Lung (tissue), 12 donors: Measurements from ENCODE around the gene ATP10D. TPM values are rescaled to one million over a fixed set of nuclear protein-coding genes. Genes with fewer than 3 reads are reported as not detected.

Experiments used
- ATAC-seq: fragments of 200-7000 bp; cut with Tn5 transposase; one replicate; pipeline ENCODE4 v1.9.1; 2020; ENCODE audit warnings: moderate number of reproducible peaks; ENCODE audit not compliant: insufficient read depth, low FRiP score
- DNase-seq, 3 donors: peaks; one replicate each; pipeline ENCODE4 v3.0.0-alpha.2; 2013 to 2017
- H3K27ac ChIP-seq, 2 donors: one replicate each; pipeline ENCODE4 v1.5.1; 2013; ENCODE audit warnings: mild to moderate bottlenecking in 2 of 2, moderate library complexity in 2 of 2, control low read depth in 1 of 2, inconsistent platforms in 1 of 2, low read depth in 1 of 2, low read length in 1 of 2
- H3K27me3 ChIP-seq, 3 donors: one replicate each; pipeline ENCODE4 v1.5.1; 2013; ENCODE audit warnings: low read length in 2 of 3; ENCODE audit not compliant: control insufficient read depth in 3 of 3, insufficient read depth in 3 of 3
- H3K36me3 ChIP-seq, 4 donors: one replicate each; pipeline ENCODE4 v1.5.1; 2013; ENCODE audit warnings: low read length in 4 of 4, mild to moderate bottlenecking in 1 of 4, moderate library complexity in 1 of 4; ENCODE audit not compliant: control insufficient read depth in 4 of 4, insufficient read depth in 4 of 4
- H3K4me1 ChIP-seq, 5 donors: one replicate each; pipeline ENCODE4 v1.5.1; 2013; ENCODE audit warnings: low read length in 5 of 5, mild to moderate bottlenecking in 2 of 5, moderate library complexity in 1 of 5; ENCODE audit not compliant: control insufficient read depth in 5 of 5, insufficient read depth in 5 of 5
- H3K4me3 ChIP-seq: one replicate; pipeline ENCODE4 v1.5.1; 2013; ENCODE audit warnings: mild to moderate bottlenecking, control low read depth, moderate library complexity
- H3K9ac ChIP-seq, 2 donors: one replicate each; pipeline ENCODE4 v1.5.1; 2013; ENCODE audit warnings: low read length in 2 of 2, control low read depth in 1 of 2; ENCODE audit not compliant: insufficient read depth in 1 of 2
- H3K9me3 ChIP-seq, 4 donors: one replicate each; pipeline ENCODE4 v1.5.1; 2013; ENCODE audit warnings: low read length in 3 of 4, mild to moderate bottlenecking in 1 of 4, moderate library complexity in 1 of 4; ENCODE audit not compliant: control insufficient read depth in 4 of 4, insufficient read depth in 3 of 4
- CTCF ChIP-seq: IDR thresholded peaks from 2 replicates; pipeline ENCODE4 v1.5.1; 2012; ENCODE audit warnings: mild to moderate bottlenecking; ENCODE audit errors: control extremely low read depth, extremely low read depth
- WGBS, 2 donors: extraction: QIAGEN DNeasy Blood & Tissue Kit; methylation state at CpG; one replicate each; pipeline ENCODE4 v1.1.7; 2013; 5-methylcytosine and 5-hydroxymethylcytosine counted together
- polyA plus RNA-seq, 2 donors: library from polyadenylated mRNA; stranded (reverse); fragments of 200-250 nt; gene quantifications; one replicate each; pipeline ENCODE4 v1.2.1, GENCODE V29; 2013
- total RNA-seq, 2 donors: library from RNA; depleted of rRNA in 1 of 2; stranded (reverse); fragments of >200 nt in 1 of 2; gene quantifications; one replicate each; pipeline ENCODE4 v1.2.1, GENCODE V29; 2014 to 2021
- donor health status: control.
- donor health status: control.
- donor health status: Bipolar disorder and iron deficiency.
- donor health status: healthy.
- donor health status: DM: yes; HTN: yes; CAD: no.

Gene ATP10D
- total and polyA plus RNA-seq, 4 donors = 3.1 to 34.9 (median 14.9) TPM

- WGBS, 2 donors = 92 to 95% methylated on average over 3 of the region's 3 CpGs
Measured at GRCh38 chr4:47469951-47470350, 15.1 kb upstream of the ATP10D start.

DNA sequence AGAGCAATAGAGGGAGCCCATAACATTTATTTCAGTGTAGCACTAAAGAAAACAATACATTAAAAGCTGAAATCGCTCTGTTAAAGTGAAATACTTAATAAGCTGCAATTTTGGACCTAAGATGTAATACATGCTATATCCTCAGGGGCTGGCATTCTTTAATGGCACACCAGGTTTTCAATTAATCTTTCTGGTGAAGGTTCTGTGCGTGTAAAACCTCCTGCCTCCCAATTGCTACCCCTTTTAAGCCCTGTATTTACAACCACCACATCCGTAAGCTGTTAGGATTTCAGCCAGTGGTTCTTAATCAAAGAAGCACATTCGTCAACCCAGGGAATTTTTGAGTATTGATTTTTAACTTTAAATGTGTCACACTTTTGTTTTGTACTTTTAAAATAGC, 14.0 kb upstream of the ATP10D start:
- DNase-seq (no peak), ATAC-seq (no peak)
- H3K27me3 ChIP-seq = no peaks in the 10 kb centered on the region
- 52 to 73% methylated on average over 4 of the region's 4 CpGs for WGBS, 2 donors
- no peak for TF ChIP-seq CTCF
- H3K36me3 ChIP-seq = no peaks in the 10 kb centered on the region
- no peaks in the 10 kb centered on the region for H3K9me3 ChIP-seq
- H3K27ac ChIP-seq = no peak overlapping the region
- no peak overlapping the region for H3K4me3 ChIP-seq
- no peak overlapping the region for H3K9ac ChIP-seq
- peaks cover 0 to 5% (median 3%) of the 10 kb centered on the region in 5 donors for H3K4me1 ChIP-seq

More at GRCh38 chr4:47469951-47470350, 15.1 kb upstream of the ATP10D start:
- Histone ChIP-seq H3K9me3 (no peaks in the 10 kb centered on the region), H3K9ac (no peak overlapping the region), H3K4me3 (no peak overlapping the region), H3K36me3 (no peaks in the 10 kb centered on the region), H3K27me3 (no peaks in the 10 kb centered on the region), H3K4me1 (peaks cover 0 to 5% (median 3%) of the 10 kb centered on the region in 5 donors), H3K27ac (no peak overlapping the region)
- DNase-seq (no peak), ATAC-seq (no peak)
- no peak for TF ChIP-seq CTCF

DNA sequence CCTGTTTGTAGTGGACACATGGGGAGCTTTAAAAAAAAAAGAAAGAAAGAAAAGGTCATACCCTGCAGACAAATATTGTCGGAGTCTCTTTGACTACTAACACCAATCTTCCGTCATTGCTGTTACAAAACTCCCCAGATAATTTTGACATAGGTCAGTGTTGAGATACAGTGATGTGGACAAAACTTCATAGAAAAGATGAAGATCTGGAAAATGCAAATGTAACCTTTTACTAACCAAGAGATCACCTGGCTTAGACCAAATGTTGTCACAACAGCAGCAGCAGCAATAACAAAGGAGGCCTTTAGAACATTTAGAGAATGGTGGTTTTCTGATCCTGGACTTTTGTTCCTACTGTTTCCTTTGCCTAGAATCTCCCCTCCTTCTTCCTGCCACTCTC, 13.5 kb upstream of the ATP10D start:
- ATAC-seq (no peak), DNase-seq (no peak)
- no peak for TF ChIP-seq CTCF
- WGBS, 2 donors = 51 to 88% methylated on average over 2 of the region's 2 CpGs
- Histone ChIP-seq H3K4me3 (no peak overlapping the region), H3K27me3 (no peaks in the 10 kb centered on the region), H3K9ac (no peak overlapping the region), H3K36me3 (no peaks in the 10 kb centered on the region), H3K4me1 (peaks cover 0 to 5% (median 3%) of the 10 kb centered on the region in 5 donors), H3K9me3 (no peaks in the 10 kb centered on the region), H3K27ac (no peak overlapping the region)

GRCh38 chr4:47473141-47473750, 11.8 kb upstream of the ATP10D start:
- ATAC-seq (no peak), DNase-seq (no peak)
- Histone ChIP-seq H3K9me3 (no peaks in the 10 kb centered on the region), H3K4me3 (no peak overlapping the region), H3K36me3 (no peaks in the 10 kb centered on the region), H3K4me1 (peaks cover 0 to 5% (median 3%) of the 10 kb centered on the region in 5 donors), H3K27me3 (no peaks in the 10 kb centered on the region), H3K9ac (no peak overlapping the region), H3K27ac (no peak overlapping the region)
- no peak for TF ChIP-seq CTCF
- WGBS, 2 donors = 79 to 84% methylated on average over 3 of the region's 3 CpGs
